SIG-M5 treated with dmso at 0.1 percent for 504 hours (cell line): Measurements from ENCODE around the gene KIRREL3.

ENCODE experiments used
- DNase-seq: peaks from one replicate; lab custom pipeline; 2025; ENCODE audit not compliant: unreplicated experiment; lab: John Stamatoyannopoulos, UW

Gene KIRREL3

DNA sequence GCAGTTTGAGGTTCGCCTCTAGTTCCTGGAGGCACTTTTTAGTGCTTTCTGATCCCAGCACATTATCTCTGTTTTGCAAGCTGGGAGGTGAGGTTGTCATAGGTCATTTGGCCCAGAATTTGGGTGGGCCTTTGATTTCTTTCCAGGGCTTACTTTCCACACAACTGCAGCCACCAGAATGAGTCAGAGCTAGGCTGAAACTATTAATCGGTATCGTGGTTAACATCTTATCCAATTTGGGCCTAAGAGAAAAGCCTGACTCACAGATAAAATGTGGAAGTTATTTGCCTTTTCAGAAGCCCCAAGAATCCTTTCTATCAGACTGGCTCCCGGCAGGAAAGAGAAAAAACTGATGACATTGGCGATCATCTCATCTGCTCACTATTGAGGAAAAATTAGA, 166.4 kb downstream of the KIRREL3 start:
- DNase-seq: no peak

DNA sequence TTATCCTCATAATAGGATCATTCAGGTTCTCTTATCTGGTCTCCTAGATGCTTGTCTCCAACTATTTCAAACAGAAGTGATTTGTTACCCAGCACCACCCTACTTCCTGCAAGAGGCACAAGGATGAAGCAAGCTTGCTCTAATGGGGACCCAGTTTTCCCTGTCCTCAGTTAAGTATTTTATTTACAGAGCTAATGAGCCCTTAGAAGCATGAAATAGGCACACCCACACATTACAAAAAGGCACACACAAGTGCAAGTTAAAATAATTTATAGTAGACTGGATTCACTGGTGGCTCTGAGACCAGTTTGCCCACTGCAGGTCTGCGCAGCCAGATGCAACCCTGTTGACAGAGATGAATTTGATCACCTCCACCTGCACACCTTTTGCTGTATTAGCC, 167.5 kb downstream of the KIRREL3 start:
- DNase-seq: no peak

DNA sequence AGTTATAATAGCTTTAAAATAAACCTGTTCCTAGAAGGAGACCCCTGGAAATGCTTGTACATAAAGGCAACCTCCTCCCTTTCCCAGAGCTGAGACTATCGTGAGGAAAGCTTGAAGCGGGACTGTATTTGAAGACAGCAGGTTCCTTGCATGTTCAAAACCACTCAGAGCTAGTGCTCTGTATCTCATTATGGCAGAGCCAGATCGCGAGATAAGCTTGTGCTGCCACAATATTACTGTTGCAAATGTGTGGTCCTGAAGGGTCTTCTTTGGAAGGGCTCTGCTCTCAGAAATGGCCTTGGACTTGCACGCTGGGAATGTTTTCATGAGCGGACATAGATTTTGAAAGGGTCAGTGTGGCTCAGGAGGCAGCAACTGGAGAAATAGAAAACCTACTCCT, 168.2 kb downstream of the KIRREL3 start:
- no peak for DNase-seq

DNA sequence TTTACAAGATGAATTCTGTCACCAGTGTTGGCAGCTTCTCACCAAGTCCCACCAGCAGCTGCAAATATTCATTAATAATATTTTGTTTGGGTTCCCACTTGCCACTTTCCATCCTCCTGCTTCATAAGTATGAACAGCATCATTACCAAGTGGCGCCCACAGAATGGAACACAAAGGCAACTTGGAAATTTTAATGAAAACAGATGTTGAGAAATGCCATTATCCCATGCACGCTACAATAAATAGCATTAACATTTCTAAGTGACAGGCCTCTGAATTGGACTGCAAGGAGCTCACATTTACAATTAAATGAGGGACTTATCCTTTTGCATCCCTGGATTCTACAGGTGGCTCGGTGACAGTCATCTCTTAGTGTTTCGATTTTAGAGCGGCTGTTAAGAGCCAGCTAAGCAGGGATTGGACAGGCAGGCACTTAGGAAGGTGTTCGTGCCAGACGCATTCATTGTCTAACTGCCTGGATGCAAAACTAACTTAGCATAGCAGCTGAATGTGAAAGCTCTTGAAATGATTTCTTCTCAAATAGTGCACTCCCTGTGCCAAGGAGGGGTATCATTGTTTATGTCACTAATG, 170.3 kb downstream of the KIRREL3 start:
- no peak for DNase-seq

DNA sequence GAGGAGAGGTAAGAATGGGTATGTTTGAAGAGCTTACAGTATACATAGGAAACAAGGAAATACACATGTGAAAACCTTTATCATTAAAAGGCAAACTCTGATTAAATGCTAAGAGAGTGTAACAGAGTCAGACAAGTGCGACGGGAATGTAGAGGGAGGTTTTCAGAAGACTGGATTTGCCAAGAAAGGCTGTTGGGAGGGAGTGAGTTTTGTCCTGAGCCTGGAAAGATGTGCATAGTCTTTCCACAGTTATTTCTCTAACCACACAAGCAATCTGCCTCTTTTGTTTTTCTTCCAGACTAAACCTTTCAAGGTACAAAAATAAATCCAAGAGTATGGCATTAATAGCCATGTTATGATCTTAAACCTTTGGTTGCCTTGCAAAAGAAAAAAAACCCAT, 170.9 kb downstream of the KIRREL3 start:
- DNase-seq: no peak

DNA sequence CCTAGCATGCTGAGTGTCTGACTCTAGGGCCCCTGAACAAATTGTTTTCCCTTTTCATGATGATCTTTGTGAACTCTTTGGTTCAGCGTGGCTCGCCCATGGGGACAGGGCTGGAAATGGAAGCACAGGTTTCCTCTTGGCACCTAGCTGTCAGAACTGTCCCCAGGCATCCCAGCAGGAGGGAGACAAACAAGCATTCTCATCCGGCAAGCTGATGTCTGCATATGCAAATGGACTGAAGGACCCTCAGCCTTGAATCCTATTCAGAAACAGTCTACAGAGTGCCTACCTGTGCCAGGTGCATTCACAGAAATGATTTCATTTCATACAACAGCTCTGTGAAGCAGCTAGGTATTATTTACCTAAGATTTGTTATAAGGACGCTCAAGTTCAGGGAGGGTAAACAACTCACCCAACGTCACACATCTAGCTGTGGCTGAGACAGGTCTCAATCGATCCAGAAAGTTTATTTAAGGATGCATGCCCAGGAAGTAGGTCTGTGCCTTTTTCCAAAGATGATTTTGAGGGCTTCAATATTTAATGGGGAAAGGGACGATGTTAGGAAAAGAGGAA, 176.4 kb downstream of the KIRREL3 start:
- no peak for DNase-seq

DNA sequence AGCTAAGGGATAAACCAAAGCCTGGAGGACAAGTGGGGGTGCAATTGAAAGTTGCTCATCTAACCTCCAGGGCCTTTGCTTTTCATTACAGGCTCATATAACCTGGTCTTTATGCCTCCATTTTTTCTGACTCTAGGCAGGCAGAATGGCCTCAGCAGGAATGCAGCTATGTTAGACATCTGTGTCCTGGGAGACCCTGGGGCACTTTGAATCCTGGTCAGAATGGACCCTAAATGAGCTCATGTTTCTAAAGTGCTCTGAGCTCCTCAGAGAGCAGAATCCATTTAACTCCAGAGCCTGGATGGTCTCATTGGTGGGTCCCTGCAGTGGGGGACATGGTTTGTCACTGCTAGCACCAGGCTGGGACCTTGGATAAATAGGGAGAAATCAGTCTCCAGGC, 177.3 kb downstream of the KIRREL3 start:
- DNase-seq: no peak

DNA sequence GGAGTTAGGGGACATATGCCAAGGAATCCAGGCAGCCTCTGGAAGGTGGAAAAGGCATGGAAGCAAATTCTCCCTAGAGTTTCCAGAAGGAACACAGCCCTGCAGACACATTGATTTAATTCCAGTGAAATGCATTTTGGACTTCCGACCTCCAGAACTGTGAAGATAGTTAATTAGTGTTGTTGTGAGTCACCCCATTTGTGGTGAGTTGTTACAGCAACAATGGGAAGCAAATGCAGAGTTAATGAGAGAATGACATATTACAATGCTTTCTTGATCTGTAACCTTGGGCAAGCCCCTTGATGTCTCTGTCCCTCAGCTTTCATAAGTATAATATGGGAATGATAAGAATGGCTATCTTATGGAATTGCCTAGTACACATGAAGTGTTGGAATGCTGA, 178.7 kb downstream of the KIRREL3 start:
- no peak for DNase-seq

DNA sequence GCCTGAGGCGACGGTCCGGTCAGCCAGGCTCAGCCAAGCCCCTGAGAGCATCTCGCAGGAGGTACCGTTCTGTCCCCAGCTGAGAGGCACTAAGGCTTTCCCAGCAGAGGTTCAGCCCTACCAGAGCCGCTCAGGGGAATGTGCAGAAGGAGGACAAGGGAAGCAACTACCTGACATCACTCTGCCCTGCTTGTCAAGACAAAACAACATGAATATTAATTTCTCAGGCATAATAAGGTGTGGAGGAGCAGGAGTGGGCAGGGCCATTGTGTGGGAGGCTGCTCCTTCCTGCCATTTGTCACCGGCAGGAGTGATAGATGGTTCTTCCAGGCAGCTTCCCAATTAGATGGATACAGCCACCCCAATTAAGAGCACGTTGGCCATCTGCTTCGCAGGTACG, 181.4 kb downstream of the KIRREL3 start:
- no peak for DNase-seq

DNA sequence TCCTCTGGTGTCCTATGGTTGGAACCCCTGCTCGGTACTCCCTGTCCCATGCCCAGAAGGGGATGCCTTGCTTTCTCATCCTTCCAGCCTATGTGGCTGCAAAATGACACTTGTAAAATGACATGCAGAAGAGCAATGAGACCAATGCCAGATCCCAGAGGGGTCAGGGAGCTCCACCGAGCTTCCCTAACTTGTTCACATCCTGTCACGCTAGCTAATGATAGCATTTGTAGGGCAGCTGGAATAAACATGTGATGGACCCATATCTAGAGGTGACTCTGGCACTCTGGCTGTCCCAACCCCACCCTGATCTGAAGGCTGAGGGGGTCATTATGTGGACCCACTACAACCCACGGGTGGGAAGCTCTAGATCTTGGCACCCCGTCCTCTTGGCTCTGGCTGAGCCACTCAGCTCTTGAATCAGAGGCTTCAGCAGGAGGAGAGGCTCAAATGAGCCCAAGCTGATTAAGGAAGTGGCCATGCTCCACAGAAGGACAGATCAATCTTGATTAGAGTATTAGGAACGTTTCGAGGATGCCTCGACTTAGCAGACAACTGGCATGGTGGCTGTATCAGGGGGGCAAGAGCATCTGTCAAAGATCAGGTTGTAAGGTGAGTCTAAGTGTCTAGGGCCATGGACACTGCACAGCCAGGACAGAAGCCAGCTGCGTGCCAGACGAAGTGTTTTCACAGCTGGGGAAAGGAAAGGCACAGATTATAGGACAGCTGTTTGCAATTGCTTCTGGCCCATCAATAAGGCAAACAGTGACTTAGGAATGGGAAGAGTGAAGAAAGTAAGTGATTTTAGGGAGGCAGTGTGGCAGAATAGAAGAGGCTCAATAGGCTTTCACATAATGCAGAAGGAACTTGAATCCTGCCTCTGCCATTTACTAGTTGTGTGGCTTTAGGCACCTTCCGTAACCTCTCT, 182.8 kb downstream of the KIRREL3 start:
- DNase-seq: no peak

DNA sequence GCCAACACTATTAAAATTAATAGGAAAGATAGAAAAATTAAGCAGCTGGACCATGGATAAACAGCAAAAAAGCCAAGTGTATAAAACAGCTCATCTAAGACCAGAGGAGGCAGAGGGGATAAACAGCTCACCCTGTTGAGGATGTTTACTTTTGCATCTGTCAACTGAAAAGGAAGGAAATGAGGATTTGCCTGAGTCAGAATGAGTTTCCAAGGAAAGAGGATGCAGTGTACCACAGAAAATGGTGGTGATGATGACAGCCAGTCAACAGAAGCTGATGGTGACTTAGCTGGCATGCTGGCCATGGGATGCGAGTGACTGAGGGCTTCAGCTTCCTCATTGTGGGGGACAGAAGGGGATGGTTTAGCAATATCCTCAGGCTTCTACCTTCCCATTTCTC, 183.5 kb downstream of the KIRREL3 start:
- no peak for DNase-seq

DNA sequence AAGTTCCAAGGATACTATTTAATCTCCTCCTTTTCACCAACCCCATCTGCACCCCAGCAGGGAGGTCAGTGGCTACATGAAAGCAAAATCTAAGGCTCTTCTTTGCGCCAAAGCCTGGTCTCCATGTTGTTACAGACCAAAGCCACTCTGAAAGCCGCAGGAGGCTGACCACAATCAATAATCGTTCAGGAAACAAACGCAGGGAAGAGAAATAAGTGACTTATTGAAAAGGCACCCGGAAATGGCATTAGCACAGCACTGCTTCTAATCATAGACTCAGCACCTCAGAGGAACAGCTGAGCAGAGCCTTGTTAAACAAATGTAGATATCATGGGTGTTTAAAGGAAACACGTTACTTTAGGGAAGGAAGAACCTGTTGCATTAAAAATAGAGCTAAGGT, 183.9 kb downstream of the KIRREL3 start:
- DNase-seq: no peak

DNA sequence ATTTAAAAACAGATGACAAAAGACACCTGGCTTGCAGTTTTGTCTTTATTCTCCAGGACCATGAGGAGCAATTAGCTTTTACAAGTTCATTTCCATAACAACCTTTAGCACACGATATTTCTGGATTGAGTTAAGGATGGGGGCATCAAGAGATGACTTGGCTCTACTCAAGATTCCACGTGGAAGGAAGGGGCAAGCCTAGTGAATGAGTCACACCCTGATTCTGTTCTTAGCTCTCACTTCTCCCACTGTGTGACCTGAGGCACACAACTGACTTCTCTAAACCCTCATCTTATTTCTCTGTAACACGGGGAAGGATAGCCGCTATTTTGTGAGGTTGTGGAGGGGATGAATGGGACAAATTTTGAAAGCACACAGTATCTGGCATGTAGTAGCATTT, 185.5 kb downstream of the KIRREL3 start:
- DNase-seq: no peak

DNA sequence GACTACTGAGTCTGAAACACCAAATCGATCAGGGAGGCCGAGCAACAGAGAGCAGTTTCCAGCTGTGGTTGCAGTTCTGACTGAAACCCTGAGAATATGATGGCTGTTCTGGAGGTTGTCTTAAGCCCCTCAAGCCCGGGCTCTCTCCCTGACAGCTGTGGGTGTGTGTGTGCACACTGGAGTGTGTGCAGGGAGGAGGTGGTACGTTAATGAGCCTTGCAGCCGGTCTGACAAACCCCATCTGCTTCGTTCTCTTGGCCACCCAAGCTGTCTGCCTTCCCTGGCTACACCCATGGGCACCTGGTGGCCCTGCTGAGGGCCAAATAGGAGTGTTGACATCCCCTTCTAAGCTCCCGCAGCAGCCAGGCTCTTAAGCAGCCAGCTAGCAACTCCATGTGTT, 189.8 kb downstream of the KIRREL3 start:
- DNase-seq: no peak

DNA sequence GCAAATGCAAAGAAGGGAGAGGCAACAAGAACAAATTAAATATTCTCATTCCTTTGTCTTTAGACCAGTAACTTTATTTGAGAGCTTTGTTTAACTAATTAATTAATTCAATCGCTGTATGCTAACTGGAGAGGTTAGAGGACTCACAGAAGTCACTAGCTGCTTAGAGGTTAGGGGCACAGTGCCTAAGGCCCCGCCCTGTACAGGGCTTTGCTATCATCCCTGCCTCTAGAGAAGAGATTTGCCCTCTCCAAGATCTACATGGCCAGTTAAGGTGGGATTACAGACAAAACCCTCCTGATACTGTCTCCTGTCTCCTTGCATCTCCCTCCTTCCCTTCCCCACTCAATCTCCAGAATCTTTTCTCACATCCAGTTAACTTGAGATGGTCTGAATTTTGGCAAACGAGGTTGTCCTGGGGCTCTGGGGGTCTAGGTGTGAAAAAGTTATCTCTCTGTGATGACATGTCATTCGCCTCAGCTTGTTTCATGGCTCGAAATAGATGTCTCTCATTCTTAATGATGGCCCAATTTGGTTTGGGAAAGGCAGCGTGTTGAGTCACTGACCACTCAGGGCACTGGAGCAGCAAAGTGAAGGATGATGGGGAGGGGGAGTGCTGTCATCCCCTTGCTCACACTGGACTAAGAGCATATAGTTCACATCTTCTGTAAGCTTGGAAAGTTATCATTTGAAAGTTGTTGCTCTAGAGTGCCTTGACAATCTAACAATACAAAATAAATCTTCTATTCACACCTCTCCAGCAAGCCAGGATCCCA, 190.9 kb downstream of the KIRREL3 start:
- DNase-seq: no peak

DNA sequence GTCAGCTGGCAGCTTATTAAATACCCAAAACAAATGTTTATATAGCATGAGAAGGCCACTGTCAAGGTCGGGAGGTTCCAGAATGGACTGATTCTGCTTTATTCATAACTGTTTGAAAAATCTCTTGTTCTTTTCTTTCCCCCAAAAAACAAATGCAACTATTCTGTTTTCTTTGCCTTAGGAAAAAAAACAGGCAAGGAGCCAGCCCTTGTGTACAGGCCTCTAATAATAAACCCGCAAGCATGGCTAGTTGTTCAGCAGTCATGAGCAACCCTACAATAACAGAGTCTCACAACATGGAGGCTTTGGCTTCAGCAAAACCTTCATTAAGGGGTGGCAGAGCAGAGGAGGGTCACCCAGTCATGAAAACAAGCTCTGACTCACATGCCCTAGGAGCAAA, 191.7 kb downstream of the KIRREL3 start:
- no peak for DNase-seq

DNA sequence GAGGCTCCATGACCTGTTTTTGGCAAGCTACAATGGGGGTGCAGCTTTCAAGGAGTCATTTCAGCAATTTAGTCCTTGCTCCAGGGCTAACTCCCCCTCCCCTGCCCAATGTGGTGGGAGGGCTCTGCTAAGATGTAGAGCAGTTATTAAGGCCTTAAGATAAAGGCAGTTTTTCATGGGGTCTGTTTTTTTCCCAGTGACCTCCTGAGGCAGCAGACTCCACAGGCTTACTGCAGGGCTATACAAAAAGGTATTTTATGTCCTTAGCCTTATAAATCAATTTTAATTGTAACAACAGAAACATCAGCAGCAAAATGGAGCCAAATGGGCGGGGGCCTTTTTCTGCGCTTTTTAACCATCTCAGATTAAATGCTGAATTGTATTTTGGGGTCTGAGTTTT, 192.3 kb downstream of the KIRREL3 start:
- no peak for DNase-seq

DNA sequence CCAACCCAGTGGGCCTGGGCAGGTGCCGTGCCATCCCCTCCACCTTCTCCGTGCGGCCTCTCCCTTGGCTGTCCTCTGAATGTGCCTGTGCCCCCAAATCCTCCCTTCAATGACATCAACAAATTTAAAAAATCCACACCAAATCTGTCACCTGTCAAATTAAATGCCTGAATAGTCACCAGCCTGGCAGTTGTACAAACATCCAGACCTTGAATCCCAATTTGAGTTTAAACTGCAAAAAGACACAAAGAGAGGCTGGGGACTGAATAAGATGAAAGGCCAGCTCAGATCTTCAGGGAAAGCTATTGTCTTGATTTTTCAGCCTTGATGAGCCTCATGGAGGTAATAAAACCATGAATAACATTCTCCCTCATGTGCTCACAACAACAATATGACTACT, 194.7 kb downstream of the KIRREL3 start:
- DNase-seq: no peak

DNA sequence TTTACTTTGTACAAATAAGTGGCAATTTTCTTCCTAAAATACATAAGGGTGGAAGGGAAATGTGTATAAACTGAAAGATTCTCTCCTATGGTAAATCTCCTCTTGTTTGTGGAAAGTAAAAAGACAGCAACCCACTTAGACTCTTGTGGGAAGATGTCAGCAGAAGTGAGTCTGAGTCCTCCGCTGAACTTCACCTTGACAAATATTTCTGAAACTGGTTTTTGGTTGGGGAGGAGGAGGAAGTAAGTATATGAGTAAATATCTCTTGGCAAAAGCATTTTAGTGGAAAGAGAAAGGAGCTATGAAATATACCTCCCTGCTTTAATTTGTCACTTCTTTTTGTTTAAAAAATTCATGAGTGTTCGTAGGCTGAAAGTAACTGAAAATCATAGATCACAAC, 196.2 kb downstream of the KIRREL3 start:
- no peak for DNase-seq

DNA sequence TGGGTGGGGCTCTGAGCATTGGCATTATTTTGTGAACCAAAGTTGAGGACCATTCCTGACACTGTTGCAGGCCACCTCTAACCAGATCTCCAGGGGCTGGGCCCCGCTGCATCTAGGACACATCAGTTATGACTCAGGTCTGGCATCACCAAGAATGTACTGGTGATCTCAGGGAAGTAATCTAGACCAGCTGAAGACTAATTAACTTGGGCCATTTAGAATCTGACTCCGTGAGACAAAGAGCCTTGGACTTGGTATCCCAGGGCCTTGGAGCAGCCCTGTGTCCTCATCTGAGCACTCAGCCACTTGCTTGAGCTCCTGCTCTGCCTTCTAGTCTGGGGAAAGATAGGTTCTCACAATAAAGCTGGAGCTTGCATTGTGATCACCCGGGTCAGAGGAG, 200.6 kb downstream of the KIRREL3 start:
- DNase-seq: no peak

DNA sequence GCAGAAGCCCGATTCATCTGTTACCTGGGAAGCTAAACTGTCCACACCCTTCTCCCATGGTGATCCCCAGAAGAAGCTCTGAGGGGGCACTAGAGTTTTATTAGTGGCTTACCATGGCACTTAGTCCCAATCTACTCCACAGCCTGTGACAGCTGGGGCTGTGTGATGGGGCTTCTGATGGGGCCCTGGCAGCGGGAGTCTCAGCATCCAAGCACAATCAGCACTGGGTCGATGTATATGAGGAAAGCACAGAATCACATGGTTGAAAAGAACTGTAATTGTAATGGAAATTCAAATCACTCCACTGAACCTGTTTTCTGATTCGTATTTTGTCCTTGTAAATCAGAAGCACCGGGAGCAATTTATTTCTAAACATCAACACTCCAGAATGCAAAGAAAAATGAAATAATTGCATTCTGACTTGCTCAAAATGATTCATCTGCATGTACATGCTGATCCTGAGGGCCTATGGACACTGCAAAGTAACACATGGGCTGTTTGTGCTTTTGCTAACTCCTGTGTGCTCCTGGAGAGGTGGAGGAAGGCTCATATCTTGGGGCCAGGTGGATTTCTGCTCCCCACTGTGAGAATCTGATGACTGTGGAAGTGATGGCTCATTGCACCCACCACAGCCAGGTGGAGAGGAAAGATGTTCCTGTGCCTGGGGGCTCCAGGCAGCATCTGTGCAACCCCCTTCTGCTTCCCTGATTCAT, 203.0 kb downstream of the KIRREL3 start:
- DNase-seq: no peak
